ENCODE data around the gene MRPL32.

DNA sequence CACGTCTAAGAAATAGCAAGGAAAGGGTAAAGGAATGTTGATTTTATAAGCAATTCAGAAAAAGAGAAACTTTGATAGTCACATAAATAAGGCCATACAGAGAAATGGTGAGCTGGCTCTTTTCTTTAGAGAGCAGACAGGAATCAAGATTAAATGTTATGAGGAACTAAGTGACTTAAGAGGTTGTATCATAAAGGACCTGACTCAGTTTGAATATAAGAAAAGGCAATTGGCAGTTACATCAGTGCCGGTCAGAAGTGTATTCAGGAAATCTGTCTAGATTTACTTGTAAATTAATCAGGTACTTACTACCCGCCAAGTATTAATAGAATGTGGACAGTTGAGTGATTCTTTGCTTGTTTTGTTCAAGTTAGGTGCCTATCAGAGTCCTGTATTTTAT, 2.1 kb downstream of the MRPL32 start:
- no peak for TF ChIP-seq EZH2 (IDR thresholded peaks at IDR 0.05; ENCODE audit: borderline replicate concordance, low read depth, low read length, severe bottlenecking)
- TF ChIP-seq, protein P1, sequence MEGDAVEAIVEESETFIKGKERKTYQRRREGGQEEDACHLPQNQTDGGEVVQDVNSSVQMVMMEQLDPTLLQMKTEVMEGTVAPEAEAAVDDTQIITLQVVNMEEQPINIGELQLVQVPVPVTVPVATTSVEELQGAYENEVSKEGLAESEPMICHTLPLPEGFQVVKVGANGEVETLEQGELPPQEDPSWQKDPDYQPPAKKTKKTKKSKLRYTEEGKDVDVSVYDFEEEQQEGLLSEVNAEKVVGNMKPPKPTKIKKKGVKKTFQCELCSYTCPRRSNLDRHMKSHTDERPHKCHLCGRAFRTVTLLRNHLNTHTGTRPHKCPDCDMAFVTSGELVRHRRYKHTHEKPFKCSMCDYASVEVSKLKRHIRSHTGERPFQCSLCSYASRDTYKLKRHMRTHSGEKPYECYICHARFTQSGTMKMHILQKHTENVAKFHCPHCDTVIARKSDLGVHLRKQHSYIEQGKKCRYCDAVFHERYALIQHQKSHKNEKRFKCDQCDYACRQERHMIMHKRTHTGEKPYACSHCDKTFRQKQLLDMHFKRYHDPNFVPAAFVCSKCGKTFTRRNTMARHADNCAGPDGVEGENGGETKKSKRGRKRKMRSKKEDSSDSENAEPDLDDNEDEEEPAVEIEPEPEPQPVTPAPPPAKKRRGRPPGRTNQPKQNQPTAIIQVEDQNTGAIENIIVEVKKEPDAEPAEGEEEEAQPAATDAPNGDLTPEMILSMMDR (IDR thresholded peaks at IDR 0.05; ENCODE audit: borderline replicate concordance, extremely low read depth, low read length, poor library complexity, severe bottlenecking), result no peak
